NCI-H146 treated with DMSO at 0.1 percent for 48 hours (cell line): ENCODE results near the gene ERICH2.

ENCODE experiments used
- DNase-seq: peaks from one replicate; lab custom pipeline; 2025; ENCODE audit not compliant: unreplicated experiment; lab: John Stamatoyannopoulos, UW

ERICH2 gene

DNA sequence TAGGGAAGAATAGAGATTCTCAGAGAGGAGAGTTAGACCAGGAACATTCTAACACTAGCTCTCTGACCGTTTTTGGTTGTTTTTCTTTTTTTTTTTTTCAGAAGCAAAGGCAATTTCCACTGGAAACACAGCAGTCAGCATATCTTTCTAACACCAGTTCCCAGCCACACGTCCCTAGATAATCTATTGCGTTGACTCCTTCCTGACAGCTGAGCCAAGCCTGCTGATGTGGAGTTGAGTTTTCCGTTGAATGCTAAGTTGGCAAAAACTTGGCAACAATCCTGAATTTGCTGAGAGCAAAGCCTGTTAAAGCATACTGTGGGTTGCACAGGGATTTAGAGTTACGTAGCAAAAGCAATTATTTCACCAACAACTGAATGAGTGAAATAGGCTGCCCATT is 65.8 kb downstream of the ERICH2 start:
- no peak for DNase-seq

DNA sequence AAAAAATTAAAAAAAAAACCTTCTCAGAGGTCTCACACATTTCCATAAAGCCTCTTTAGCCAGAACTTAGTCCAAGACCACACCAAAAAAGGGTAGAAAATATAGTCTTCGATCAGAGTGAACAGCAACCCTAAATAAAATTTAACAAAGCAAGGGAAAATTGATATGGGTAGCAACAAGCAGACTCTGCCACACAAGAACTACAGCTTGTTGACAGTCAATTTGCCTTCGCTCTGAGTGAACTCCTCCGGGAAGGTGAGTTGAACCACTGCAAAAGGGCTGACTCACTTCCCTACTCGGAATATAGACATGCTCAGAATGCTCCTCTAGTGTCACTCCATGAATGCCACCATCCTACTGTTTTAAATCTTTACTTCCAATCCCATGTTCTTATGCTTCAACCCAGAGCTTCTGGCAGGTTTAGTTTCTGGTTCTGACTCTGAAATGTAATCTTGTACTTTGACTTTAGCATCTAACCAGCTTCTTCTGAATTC is 70.6 kb downstream of the ERICH2 start:
- no peak for DNase-seq

DNA sequence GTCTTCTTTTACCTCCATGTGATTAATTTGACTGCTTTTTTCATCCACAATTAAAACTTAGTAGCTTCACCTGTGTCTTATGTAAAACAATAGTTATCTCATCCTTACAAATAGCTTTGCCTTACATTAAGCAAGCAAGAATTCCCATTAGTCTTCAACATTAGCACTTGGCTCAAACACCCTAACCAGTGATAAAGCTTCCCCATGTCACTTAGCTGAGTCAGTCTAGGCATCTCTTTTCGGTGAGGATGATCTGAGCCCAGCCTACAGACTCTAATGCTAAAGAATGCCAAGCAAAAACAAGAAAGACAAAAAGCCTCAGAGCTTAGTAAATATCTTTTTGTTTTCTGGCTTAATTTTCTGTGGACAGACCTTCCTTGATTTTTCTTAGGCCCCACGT is 72.6 kb downstream of the ERICH2 start:
- no peak for DNase-seq

DNA sequence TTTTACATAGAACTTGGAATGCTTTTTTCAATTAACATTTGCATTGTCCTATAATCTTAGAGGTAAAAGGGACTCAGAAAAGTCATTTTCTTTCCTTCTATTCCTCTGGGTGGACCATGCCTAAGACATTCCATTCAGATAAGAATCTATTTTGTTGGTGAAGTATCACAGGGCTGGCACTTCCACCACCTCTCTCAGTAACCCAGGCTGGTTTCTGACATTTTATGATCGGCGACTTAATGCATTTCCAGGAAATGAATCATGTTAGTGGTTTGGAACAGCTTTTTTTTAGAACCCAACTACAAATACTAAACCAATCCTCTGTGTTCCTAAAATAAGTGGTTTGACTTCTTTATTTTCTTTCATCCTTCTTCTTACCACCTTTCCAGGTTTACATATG is 73.5 kb downstream of the ERICH2 start:
- DNase-seq: no peak

DNA sequence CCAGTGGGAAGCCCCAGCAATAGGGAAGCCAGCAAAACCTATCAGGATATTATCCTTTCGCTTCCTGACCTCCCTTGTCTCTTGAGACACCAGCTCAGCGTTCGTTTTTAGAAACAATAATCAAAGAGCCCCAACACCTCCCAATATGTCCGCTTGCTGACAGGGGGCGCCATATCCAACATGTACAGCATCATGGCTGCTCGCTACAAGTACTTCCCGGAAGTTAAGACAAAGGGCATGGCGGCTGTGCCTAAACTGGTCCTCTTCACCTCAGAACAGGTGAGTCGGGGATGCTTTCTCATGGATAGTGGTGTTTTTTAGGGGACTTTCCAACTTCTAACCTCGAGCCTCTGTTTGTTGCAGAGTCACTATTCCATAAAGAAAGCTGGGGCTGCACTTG is 75.2 kb downstream of the ERICH2 start:
- DNase-seq: no peak

DNA sequence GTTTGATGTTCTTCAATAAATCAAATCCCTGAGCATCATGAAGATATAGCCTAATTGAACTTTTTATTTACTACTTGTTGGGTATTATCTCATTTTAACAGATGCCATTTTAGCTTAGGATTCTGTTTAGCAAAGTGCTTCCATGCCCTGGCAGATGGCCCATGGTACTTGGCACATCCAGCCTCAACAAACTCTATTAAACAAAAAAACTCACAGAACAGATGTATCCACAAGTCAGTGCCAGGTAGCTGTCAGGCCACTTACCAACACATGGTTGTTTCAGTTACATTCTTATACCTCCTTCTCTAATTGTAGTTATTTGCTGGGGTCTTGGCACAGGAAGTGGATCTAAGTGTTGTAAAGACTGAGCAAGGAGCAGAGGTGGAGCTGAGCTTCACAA is 76.1 kb downstream of the ERICH2 start:
- no peak for DNase-seq

DNA sequence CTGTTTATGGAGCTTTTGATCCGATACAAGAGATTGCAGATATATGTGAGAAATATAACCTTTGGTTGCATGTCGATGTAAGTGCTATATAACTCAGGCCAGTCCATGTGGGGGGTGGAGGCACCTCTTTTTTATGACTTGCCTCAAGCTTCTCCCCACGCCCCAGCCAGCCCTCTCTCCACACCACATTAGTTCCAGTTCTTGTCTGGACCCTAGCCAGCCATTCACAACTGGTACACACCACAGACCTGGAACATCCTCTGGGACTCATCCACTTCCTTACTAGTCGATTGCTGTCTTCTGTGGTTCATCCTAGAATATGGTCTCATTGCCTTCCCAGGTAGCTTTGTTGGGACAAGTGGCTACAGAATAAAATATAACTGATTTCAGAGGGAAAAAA is 77.5 kb downstream of the ERICH2 start:
- DNase-seq: no peak
